ENCODE results near the gene ABCC1.

The ABCC1 gene

DNA sequence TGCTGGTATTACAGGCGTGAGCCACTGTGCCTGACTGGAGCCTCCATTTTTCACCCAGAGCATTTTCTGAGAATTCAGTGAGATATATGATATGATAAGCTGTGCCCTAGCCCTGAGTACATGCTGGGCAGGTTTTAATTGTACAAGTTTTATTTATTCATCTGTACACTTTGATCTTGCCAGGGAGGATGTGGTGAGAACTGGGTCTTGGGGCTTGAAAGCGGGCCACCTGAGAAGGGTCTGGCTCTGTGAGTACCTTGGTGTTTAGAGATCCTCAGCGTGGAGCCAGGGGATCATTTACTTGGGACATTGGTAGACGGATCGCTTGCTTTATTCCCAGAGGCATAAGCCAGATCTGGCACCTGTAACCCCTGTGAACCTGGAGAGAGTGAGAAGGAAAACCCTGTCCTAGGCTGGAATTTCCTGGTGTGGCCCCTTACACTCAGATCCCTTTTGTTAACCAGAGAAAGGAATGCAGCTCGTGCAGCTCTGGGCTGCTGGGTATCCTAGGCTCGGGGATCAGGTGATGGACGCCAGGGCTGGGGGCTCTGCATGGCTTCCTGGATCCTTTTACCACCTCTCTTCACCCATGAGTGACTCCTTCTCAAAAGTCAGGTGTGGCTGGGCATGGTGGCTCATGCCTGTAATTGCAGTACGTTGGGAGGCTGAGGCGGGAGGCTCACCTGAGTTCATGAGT, 91.9 kb downstream of the ABCC1 start:
- POLR2A ChIA-PET = no interaction called here
- TF ChIP-seq, protein P1, sequence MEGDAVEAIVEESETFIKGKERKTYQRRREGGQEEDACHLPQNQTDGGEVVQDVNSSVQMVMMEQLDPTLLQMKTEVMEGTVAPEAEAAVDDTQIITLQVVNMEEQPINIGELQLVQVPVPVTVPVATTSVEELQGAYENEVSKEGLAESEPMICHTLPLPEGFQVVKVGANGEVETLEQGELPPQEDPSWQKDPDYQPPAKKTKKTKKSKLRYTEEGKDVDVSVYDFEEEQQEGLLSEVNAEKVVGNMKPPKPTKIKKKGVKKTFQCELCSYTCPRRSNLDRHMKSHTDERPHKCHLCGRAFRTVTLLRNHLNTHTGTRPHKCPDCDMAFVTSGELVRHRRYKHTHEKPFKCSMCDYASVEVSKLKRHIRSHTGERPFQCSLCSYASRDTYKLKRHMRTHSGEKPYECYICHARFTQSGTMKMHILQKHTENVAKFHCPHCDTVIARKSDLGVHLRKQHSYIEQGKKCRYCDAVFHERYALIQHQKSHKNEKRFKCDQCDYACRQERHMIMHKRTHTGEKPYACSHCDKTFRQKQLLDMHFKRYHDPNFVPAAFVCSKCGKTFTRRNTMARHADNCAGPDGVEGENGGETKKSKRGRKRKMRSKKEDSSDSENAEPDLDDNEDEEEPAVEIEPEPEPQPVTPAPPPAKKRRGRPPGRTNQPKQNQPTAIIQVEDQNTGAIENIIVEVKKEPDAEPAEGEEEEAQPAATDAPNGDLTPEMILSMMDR (IDR thresholded peaks at IDR 0.05; ENCODE audit: control extremely low read depth, extremely low read depth, low read depth, missing control alignments) = no peak
- no peak for DNase-seq (ENCODE audit: extremely low spot score)
- CTCF ChIA-PET = interaction anchor here (1.2 to 1.6 kb wide), 2 partner anchors 11 to 15 kb away, joined by 3 to 4 read pairs; no protein-coding TSS in a partner anchor

DNA sequence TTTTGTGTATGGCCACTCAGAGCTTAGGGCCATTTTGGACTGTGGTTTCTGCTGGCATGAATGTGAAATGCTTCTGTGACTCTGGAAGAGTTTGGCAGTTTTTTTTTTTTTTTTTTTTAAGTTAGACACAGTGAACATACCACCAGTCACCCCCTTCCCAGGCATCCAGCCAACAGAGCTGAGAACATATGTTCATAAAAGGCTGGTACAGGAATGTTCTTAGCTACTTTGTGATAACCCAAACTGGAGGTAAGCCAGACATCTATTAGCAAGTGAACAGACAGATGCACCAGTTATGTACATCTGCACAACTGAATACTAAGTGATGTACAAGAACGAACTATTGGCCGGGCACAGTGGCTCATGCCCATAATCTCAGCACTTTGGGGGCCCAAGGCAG, 92.7 kb downstream of the ABCC1 start:
- CTCF ChIA-PET = interaction anchor here (1.2 to 1.6 kb wide), 2 partner anchors 10 to 14 kb away, joined by 3 to 4 read pairs; no protein-coding TSS in a partner anchor
- DNase-seq (ENCODE audit: extremely low spot score) = no peak

DNA sequence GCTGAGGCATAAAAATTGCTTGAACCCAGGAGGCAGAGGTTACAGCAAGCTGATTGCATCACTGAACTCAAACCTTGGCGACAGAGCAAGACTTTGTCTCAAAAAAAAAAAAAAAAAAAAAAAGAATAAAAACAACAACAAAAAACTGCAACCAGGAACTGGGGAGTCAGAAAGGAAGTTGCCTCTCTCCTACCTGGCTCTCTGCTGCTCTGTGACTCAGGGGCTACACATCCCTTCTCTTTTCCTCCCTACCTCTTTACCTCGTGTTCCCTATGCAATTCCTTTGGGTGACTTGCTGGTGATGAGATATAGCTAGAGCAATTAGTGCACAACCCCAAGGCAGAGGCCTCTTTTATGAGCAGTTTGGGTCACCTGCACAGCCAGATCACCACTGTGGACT, 95.9 kb downstream of the ABCC1 start:
- DNase-seq (ENCODE audit: extremely low spot score) = no peak
- TF ChIP-seq, protein P1 (IDR thresholded peaks at IDR 0.05; ENCODE audit: control extremely low read depth, extremely low read depth, low read depth, missing control alignments) = no peak
- ChIA-PET POLR2A (no interaction called here), CTCF (interaction anchor here (1.0 to 2.5 kb wide), 6 partner anchors 12 to 36 kb away, joined by 3 to 9 read pairs (median 4); no protein-coding TSS in a partner anchor)

More for the DNA sequence above, 92.7 kb downstream of the ABCC1 start:
- TF ChIP-seq, protein P1 (IDR thresholded peaks at IDR 0.05; ENCODE audit: control extremely low read depth, extremely low read depth, low read depth, missing control alignments) = no peak
- POLR2A ChIA-PET = no interaction called here

DNA sequence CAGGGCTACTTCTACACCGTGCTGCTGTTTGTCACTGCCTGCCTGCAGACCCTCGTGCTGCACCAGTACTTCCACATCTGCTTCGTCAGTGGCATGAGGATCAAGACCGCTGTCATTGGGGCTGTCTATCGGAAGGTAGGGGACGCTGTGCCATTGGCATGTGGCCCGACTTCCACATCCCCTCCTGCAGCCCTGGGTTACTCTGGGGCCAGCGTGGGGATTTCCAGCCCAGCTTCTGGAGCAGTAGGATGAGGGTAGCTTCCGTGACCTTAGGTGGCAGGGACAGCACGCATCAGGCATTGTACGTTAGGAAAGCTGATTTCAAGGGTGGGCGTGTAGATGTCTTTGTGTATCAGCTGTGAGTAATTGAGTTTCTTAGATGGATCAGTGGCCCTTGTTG, 96.5 kb downstream of the ABCC1 start:
- no peak for DNase-seq (ENCODE audit: extremely low spot score)
- CTCF ChIA-PET = interaction anchor here (1.1 to 2.5 kb wide), 4 partner anchors 13 to 19 kb away, joined by 3 to 9 read pairs (median 6); no protein-coding TSS in a partner anchor
- POLR2A ChIA-PET = no interaction called here
- TF ChIP-seq, protein P1 (IDR thresholded peaks at IDR 0.05; ENCODE audit: control extremely low read depth, extremely low read depth, low read depth, missing control alignments) = no peak

DNA sequence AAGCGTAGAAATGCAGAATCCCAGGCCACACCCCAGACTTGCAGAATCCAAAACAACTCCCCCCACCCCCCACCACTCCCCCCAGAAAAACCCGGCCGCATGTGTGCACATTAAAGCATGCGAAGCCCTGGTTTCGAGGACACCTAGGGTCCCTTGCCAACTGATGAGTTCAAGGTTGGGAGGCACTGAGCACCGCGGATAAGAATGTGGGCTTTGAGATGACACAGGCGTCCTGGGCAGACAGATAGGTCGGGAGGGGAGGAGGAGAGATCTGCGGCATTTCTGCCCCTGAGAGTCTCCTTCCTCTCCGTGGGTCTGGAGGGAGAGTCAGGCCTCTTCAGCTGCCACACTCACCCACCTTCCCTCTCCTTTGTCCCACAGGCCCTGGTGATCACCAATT, 98.3 kb downstream of the ABCC1 start:
- no peak for DNase-seq (ENCODE audit: extremely low spot score)
- CTCF ChIA-PET = no interaction called here
- POLR2A ChIA-PET = no interaction called here
- TF ChIP-seq, protein P1 (IDR thresholded peaks at IDR 0.05; ENCODE audit: control extremely low read depth, extremely low read depth, low read depth, missing control alignments) = no peak

DNA sequence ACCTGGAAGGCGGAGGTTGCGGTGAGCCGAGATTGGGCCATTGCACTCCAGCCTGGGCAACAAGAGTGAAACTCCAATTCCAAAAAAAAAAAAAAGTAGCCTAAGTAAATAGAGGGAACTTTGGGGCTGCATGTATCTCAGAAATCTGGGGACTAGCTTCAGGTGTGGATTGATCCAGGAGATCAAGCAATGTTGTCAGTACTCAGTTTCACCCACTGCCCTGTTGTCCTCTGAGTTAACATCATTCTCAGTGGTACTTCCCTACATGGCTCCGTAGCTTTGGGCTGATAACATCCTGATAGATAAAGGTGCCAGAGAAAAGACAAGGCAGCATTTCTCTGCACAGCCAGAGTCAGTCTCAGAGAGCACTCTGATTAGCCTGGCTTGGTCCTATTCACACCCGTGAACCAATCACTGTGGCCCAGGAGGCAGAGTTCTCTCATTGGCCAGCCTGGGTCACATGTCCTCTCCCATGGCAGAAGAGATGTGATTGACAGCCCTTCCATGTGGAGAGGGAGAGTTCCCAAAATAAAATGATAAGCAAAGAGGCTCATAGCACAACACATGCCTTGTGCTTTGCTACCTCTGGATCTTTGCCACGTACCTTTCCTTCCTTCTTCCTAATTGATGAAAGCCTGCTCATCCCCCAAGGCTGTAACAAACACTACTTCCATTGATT, 99.6 kb downstream of the ABCC1 start:
- ChIA-PET CTCF (no interaction called here), POLR2A (no interaction called here)
- TF ChIP-seq, protein P1 (IDR thresholded peaks at IDR 0.05; ENCODE audit: control extremely low read depth, extremely low read depth, low read depth, missing control alignments) = no peak
- no peak for DNase-seq (ENCODE audit: extremely low spot score)

Measured in GM10248 (cell line).